ENCODE measurements around the gene CRYAB.

CRYAB gene

GRCh38 chr11:111870113-111870512 lies 41.5 kb downstream of the CRYAB start:
- no peak overlapping the region for H3K27ac ChIP-seq (ENCODE audit: low read length)

GRCh38 chr11:111860257-111860656 lies 51.3 kb downstream of the CRYAB start:
- no peaks in the 10 kb centered on the region for H3F3A ChIP-seq (ENCODE audit: insufficient read depth, low read length)
- H3K36me3 ChIP-seq (replicated peaks; ENCODE audit: insufficient read depth, low read length): no peaks in the 10 kb centered on the region; the same call in 1 of the 2 replicates
- H3K27ac ChIP-seq (ENCODE audit: low read length): no peak overlapping the region
- no peak for TF ChIP-seq EZH2phosphoT487 (IDR thresholded peaks at IDR 0.05; ENCODE audit: low read length)
- TF ChIP-seq CTCF (IDR thresholded peaks at IDR 0.05; ENCODE audit: low read length): no peak
- TF ChIP-seq EZH2 (optimal IDR thresholded peaks at IDR 0.05; ENCODE audit: low read depth, low read length): no peak
- no peaks in the 10 kb centered on the region for H3K4me1 ChIP-seq (ENCODE audit: low read length)
- no peak overlapping the region for H2AFZ ChIP-seq (ENCODE audit: low read length)
- no peak overlapping the region for H3K9ac ChIP-seq (ENCODE audit: low read length)
- H3K4me2 ChIP-seq (ENCODE audit: low read depth, low read length): no peak overlapping the region
- no peaks in the 10 kb centered on the region for H3K9me3 ChIP-seq (replicated peaks; ENCODE audit: insufficient read depth, low read length)
- H3K27me3 ChIP-seq (replicated peaks; ENCODE audit: insufficient read depth, low read length): no peaks in the 10 kb centered on the region
- H3K4me3 ChIP-seq (ENCODE audit: low read length): no peak overlapping the region
- DNase-seq: no peak
- no peaks in the 10 kb centered on the region for H3K9me2 ChIP-seq (replicated peaks; ENCODE audit: insufficient read depth, low read length)
- H3K79me2 ChIP-seq (ENCODE audit: low read length): no peaks in the 10 kb centered on the region
- H4K20me1 ChIP-seq (ENCODE audit: insufficient read depth, low read length): no peaks in the 10 kb centered on the region

More at GRCh38 chr11:111870113-111870512, 41.5 kb downstream of the CRYAB start:
- Histone ChIP-seq H3F3A (ENCODE audit: insufficient read depth, low read length) (0 out of 2 replicates have a peak, but pooled peaks cover 6% of the 10 kb centered on the region), H3K9me3 (replicated peaks; ENCODE audit: insufficient read depth, low read length) (no peaks in the 10 kb centered on the region), H2AFZ (ENCODE audit: low read length) (no peak overlapping the region), H3K27me3 (replicated peaks; ENCODE audit: insufficient read depth, low read length) (no peaks in the 10 kb centered on the region), H3K4me2 (ENCODE audit: low read depth, low read length) (peak overlapping the region; percentile 81), H3K4me1 (ENCODE audit: low read length) (peaks cover 10% of the 10 kb centered on the region; the same call in 1 of the 2 replicates), H3K9ac (ENCODE audit: low read length) (peak overlapping the region; percentile 77; the same call in 1 of the 2 replicates), H4K20me1 (ENCODE audit: insufficient read depth, low read length) (no peaks in the 10 kb centered on the region), H3K36me3 (replicated peaks; ENCODE audit: insufficient read depth, low read length) (no peaks in the 10 kb centered on the region), H3K4me3 (ENCODE audit: low read length) (peak overlapping the region; percentile 83; the same call in 1 of the 2 replicates), H3K79me2 (ENCODE audit: low read length) (peaks cover 11% of the 10 kb centered on the region), H3K9me2 (replicated peaks; ENCODE audit: insufficient read depth, low read length) (no peaks in the 10 kb centered on the region)
- TF ChIP-seq CTCF (IDR thresholded peaks at IDR 0.05; ENCODE audit: low read length): no peak
- TF ChIP-seq EZH2phosphoT487 (IDR thresholded peaks at IDR 0.05; ENCODE audit: low read length): no peak
- TF ChIP-seq EZH2 (optimal IDR thresholded peaks at IDR 0.05; ENCODE audit: low read depth, low read length): no peak
- DNase-seq: no peak

All from MM.1S (cell line).